Colonic mucosa (tissue), 4 donors: Measurements from ENCODE around the gene CDH12. TPM values are rescaled to one million over a fixed set of nuclear protein-coding genes. Genes with fewer than 3 reads are reported as not detected.

Experiments
- DNase-seq: peaks from one replicate; pipeline ENCODE4 v3.0.0-alpha.2; 2020
- H3K27ac ChIP-seq: fragments of 200-600 bp; one replicate; pipeline ENCODE4 v1.8.0; 2021
- H3K27me3 ChIP-seq: fragments of 200-600 bp; one replicate; pipeline ENCODE4 v1.8.0; 2021
- H3K36me3 ChIP-seq: fragments of 200-600 bp; one replicate; pipeline ENCODE4 v1.8.0; 2021
- H3K4me1 ChIP-seq: fragments of 200-600 bp; one replicate; pipeline ENCODE4 v1.8.0; 2021; ENCODE audit warnings: mild to moderate bottlenecking
- H3K4me3 ChIP-seq: fragments of 200-600 bp; one replicate; pipeline ENCODE4 v1.8.0; 2021
- H3K9ac ChIP-seq, 2 donors: one replicate each; pipeline ENCODE4 v1.7.0; 2013; ENCODE audit warnings: control low read depth in 2 of 2, low read depth in 2 of 2, low read length in 2 of 2
- H3K9me3 ChIP-seq: fragments of 200-600 bp; one replicate; pipeline ENCODE4 v1.8.0; 2021
- CTCF ChIP-seq: fragments of 200-600 bp; IDR thresholded peaks from one replicate; pipeline ENCODE4 v1.8.0; 2022; ENCODE audit warnings: antibody characterized with exemption, mild to moderate bottlenecking
- intact Hi-C: fragments of 100-400 bp; cut with DNase I; formaldehyde crosslinking; loops from one replicate; pipeline ENCODE4 v1.14.1; 2022
- total RNA-seq, 2 donors: library from RNA; stranded (reverse); fragmentation: NEBNext Ultra II Directional in 1 of 2; extraction: Animal tissue kit (Norgen Biotek cat#: 25700) in 1 of 2; gene quantifications; one replicate each; pipeline ENCODE4 v1.2.1, GENCODE V29; 2021
- donor health status: healthy.
- donor health status: DM: no; HTN: no; CAD: no.
- donor health status: DM: no; HTN: no; CAD: no.

The CDH12 gene
- total RNA-seq, 2 donors from 2014 or later, result not detected

GRCh38 chr5:22643356-22643755, 209.8 kb downstream of the CDH12 start:
- H3K9me3 ChIP-seq, result no peaks in the 10 kb centered on the region
- intact Hi-C loops, result no loop called here

GRCh38 chr5:22631683-22632082, 221.5 kb downstream of the CDH12 start:
- H3K27ac ChIP-seq, result no peak overlapping the region
- no peaks in the 10 kb centered on the region for H3K36me3 ChIP-seq
- no peak for TF ChIP-seq CTCF
- DNase-seq, result no peak
- no peaks in the 10 kb centered on the region for H3K4me1 ChIP-seq
- H3K9ac ChIP-seq, result no peak overlapping the region
- intact Hi-C loops, result no loop called here
- H3K4me3 ChIP-seq, result no peak overlapping the region
- no peaks in the 10 kb centered on the region for H3K27me3 ChIP-seq
- no peaks in the 10 kb centered on the region for H3K9me3 ChIP-seq

More at GRCh38 chr5:22643356-22643755, 209.8 kb downstream of the CDH12 start:
- DNase-seq, result no peak
- Histone ChIP-seq H3K27ac (no peak overlapping the region), H3K4me3 (no peak overlapping the region), H3K36me3 (no peaks in the 10 kb centered on the region), H3K27me3 (no peaks in the 10 kb centered on the region), H3K9ac (no peak overlapping the region), H3K4me1 (no peaks in the 10 kb centered on the region)
- TF ChIP-seq CTCF, result no peak

GRCh38 chr5:22627029-22627428, 226.1 kb downstream of the CDH12 start:
- Histone ChIP-seq H3K27ac (no peak overlapping the region), H3K36me3 (no peaks in the 10 kb centered on the region), H3K9ac (no peak overlapping the region), H3K9me3 (no peaks in the 10 kb centered on the region), H3K27me3 (no peaks in the 10 kb centered on the region), H3K4me1 (no peaks in the 10 kb centered on the region), H3K4me3 (no peak overlapping the region)
- TF ChIP-seq CTCF, result no peak
- DNase-seq, result no peak
- intact Hi-C loops, result no loop called here

GRCh38 chr5:22625451-22625850, 227.7 kb downstream of the CDH12 start:
- Histone ChIP-seq H3K27ac (no peak overlapping the region), H3K36me3 (no peaks in the 10 kb centered on the region), H3K9me3 (no peaks in the 10 kb centered on the region), H3K4me1 (no peaks in the 10 kb centered on the region), H3K9ac (no peak overlapping the region), H3K4me3 (no peak overlapping the region), H3K27me3 (no peaks in the 10 kb centered on the region)
- no peak for DNase-seq
- no peak for TF ChIP-seq CTCF
- intact Hi-C loops, result no loop called here

GRCh38 chr5:22621084-22621483, 232.1 kb downstream of the CDH12 start:
- intact Hi-C loops, result no loop called here
- DNase-seq, result no peak
- H3K27ac ChIP-seq, result no peak overlapping the region
- no peak overlapping the region for H3K9ac ChIP-seq
- TF ChIP-seq CTCF, result no peak
- no peaks in the 10 kb centered on the region for H3K9me3 ChIP-seq
- H3K4me3 ChIP-seq, result no peak overlapping the region
- H3K4me1 ChIP-seq, result no peaks in the 10 kb centered on the region
- H3K27me3 ChIP-seq, result no peaks in the 10 kb centered on the region
- no peaks in the 10 kb centered on the region for H3K36me3 ChIP-seq

- no peak overlapping the region for H3K9ac ChIP-seq
- intact Hi-C loops, result no loop called here
- TF ChIP-seq CTCF, result no peak
- H3K4me1 ChIP-seq, result no peaks in the 10 kb centered on the region
- H3K27ac ChIP-seq, result no peak overlapping the region
- DNase-seq, result no peak
- no peaks in the 10 kb centered on the region for H3K27me3 ChIP-seq
- H3K36me3 ChIP-seq, result no peaks in the 10 kb centered on the region
- no peaks in the 10 kb centered on the region for H3K9me3 ChIP-seq
- no peak overlapping the region for H3K4me3 ChIP-seq
Observed at GRCh38 chr5:22615964-22616363, 237.2 kb downstream of the CDH12 start.
